ENCODE results near the gene TPM1. TPM values are rescaled to one million over a fixed set of nuclear protein-coding genes. Genes with fewer than 3 reads are reported as not detected.

TPM1 gene
- total RNA-seq, 3 donors from 2014 or later: 333 to 609 (median 575) TPM

- no peak for TF ChIP-seq POLR2A (IDR thresholded peaks at IDR 0.05)
- TF ChIP-seq, protein P1, sequence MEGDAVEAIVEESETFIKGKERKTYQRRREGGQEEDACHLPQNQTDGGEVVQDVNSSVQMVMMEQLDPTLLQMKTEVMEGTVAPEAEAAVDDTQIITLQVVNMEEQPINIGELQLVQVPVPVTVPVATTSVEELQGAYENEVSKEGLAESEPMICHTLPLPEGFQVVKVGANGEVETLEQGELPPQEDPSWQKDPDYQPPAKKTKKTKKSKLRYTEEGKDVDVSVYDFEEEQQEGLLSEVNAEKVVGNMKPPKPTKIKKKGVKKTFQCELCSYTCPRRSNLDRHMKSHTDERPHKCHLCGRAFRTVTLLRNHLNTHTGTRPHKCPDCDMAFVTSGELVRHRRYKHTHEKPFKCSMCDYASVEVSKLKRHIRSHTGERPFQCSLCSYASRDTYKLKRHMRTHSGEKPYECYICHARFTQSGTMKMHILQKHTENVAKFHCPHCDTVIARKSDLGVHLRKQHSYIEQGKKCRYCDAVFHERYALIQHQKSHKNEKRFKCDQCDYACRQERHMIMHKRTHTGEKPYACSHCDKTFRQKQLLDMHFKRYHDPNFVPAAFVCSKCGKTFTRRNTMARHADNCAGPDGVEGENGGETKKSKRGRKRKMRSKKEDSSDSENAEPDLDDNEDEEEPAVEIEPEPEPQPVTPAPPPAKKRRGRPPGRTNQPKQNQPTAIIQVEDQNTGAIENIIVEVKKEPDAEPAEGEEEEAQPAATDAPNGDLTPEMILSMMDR (IDR thresholded peaks at IDR 0.05): no peak
- no peak for TF ChIP-seq POLR2AphosphoS5 (IDR thresholded peaks at IDR 0.05)
- Histone ChIP-seq H3K36me3 (no peaks in the 10 kb centered on the region), H3K27ac (peak overlapping the region; percentile 93 to 95), H3K4me1 (no peaks in the 10 kb centered on the region), H3K4me3 (peak overlapping the region in 2 of 3 donors; percentile 85 to 90), H3K27me3 (no peaks in the 10 kb centered on the region), H3K9me3 (no peaks in the 10 kb centered on the region)
- intact Hi-C loops (cut with DNase I; ENCODE audit: low total_unique reads): no loop called here
- DNase-seq (ENCODE audit: low spot score in 2 of 2): no peak
Observed at GRCh38 chr15:63040954-63041353, 1.6 kb upstream of the TPM1 start.

GRCh38 chr15:63041402-63041973 lies 1.1 kb upstream of the TPM1 start:
- intact Hi-C loops (cut with DNase I; ENCODE audit: low total_unique reads): no loop called here
- Histone ChIP-seq H3K36me3 (no peaks in the 10 kb centered on the region), H3K4me3 (peak overlapping the region; percentile 85 to 93 (median 90)), H3K9me3 (no peaks in the 10 kb centered on the region), H3K27me3 (no peaks in the 10 kb centered on the region), H3K27ac (peak overlapping the region; percentile 93 to 95), H3K4me1 (no peaks in the 10 kb centered on the region)
- no peak for TF ChIP-seq POLR2AphosphoS5 (IDR thresholded peaks at IDR 0.05)
- TF ChIP-seq, protein P1 (IDR thresholded peaks at IDR 0.05): no peak
- TF ChIP-seq POLR2A (IDR thresholded peaks at IDR 0.05): no peak
- no peak for DNase-seq (ENCODE audit: low spot score in 2 of 2)

DNA sequence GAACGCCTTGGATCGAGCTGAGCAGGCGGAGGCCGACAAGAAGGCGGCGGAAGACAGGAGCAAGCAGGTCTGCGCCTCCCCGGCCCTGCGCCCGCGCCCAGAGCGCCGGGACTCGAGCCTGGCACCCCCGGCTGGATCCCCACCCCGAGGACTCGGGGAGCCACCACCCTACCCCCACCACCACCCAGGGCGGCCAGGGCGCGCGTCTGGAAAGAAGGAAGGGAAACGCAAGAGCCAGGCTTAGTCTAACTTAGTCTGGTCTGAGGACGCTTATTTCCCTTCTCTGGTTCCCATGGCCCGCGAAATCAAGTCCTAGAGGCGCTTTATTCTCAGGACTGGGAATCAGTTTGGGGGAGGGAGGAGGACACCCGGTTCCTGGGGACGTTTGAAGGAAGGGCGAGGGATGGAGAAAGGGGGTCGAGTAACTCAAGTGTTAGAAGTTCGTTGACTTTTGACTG lies 359 bp downstream of the TPM1 start:
- H3K27ac ChIP-seq: peak overlapping the region; percentile 93 to 95
- no peaks in the 10 kb centered on the region for H3K9me3 ChIP-seq
- no peaks in the 10 kb centered on the region for H3K36me3 ChIP-seq
- intact Hi-C loops (cut with DNase I; ENCODE audit: low total_unique reads): no loop called here
- H3K4me3 ChIP-seq: peak overlapping the region; percentile 85 to 93 (median 90)
- DNase-seq (ENCODE audit: low spot score in 2 of 2): no peak
- TF ChIP-seq POLR2AphosphoS5 (IDR thresholded peaks at IDR 0.05) (no peak), POLR2A (IDR thresholded peaks at IDR 0.05) (no peak)
- TF ChIP-seq, protein P1 (IDR thresholded peaks at IDR 0.05): no peak
- no peaks in the 10 kb centered on the region for H3K4me1 ChIP-seq
- no peaks in the 10 kb centered on the region for H3K27me3 ChIP-seq

DNA sequence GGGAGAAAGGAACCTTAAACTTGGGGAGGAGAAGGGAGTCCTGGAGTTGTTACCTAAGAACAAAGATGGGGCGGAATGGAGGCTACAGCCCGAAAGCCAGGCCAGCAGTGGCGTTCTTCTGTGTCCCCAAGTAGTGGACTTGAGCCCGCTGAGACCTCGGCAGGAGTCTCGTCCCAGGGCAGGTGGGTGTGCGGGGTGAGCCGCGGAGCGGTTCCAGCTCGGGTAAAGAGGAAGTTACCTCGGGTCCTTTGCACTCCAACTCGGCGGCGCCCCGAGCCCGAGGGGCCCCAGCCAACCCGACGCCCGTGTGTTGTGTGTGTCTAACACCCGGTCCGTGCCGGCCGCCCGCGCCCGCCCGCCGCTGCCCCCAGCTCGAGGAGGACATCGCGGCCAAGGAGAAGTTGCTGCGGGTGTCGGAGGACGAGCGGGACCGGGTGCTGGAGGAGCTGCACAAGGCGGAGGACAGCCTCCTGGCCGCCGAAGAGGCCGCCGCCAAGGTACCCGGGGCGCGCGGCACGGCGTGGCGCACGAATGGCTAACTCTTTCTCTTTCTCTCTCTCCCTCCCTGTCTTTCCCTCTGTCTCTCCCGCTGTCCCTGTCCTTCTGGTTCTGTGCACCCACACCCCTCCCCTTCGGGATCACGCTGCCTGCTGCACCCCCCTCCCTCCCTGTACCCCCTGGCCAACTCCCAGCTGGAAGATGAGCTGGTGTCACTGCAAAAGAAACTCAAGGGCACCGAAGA lies 959 bp downstream of the TPM1 start:
- intact Hi-C loops (cut with DNase I; ENCODE audit: low total_unique reads): no loop called here
- Histone ChIP-seq H3K27ac (peak overlapping the region; percentile 93 to 95), H3K4me3 (peak overlapping the region; percentile 85 to 93 (median 90)), H3K4me1 (no peaks in the 10 kb centered on the region), H3K36me3 (no peaks in the 10 kb centered on the region), H3K27me3 (no peaks in the 10 kb centered on the region), H3K9me3 (no peaks in the 10 kb centered on the region)
- DNase-seq (ENCODE audit: low spot score in 2 of 2): no peak
- TF ChIP-seq, protein P1 (IDR thresholded peaks at IDR 0.05): no peak
- TF ChIP-seq POLR2A (IDR thresholded peaks at IDR 0.05) (no peak), POLR2AphosphoS5 (IDR thresholded peaks at IDR 0.05) (peak in 1 of 3 donors; percentile 16)

DNA sequence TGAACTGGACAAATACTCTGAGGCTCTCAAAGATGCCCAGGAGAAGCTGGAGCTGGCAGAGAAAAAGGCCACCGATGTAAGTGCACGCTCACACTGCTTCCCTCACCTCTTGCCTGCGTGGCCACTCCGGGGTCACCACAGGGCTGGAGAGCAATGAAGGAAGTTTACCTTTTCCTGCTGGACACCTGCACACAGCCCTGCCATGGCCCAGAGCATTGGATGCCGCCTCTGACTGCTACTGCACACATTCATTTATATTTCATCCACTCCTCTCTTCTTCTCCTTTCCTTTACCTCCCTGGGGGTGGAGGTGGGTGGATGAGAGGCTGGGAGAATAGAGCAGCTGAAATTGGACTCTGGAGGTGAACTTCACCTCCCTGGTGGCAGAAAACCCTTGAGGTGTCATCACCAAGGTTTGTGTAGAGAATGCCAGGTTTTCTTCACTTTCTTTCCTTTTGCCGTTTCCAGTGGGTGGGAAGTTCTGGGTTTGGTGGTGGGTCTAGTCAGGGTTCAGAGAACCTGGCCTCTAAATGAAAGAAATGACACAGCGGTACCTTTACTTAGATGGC lies 1.6 kb downstream of the TPM1 start:
- intact Hi-C loops (cut with DNase I; ENCODE audit: low total_unique reads): no loop called here
- no peak for TF ChIP-seq POLR2A (IDR thresholded peaks at IDR 0.05)
- TF ChIP-seq POLR2AphosphoS5 (IDR thresholded peaks at IDR 0.05): peak in 1 of 3 donors; percentile 11
- DNase-seq (ENCODE audit: low spot score in 2 of 2): no peak
- Histone ChIP-seq H3K4me1 (no peaks in the 10 kb centered on the region), H3K27ac (peak overlapping the region; percentile 93 to 95), H3K36me3 (no peaks in the 10 kb centered on the region), H3K27me3 (no peaks in the 10 kb centered on the region), H3K4me3 (peak overlapping the region; percentile 85 to 93 (median 90)), H3K9me3 (no peaks in the 10 kb centered on the region)

Data from breast epithelium (tissue), 4 donors.